ENCODE measurements around the gene PNPLA5.

Gene PNPLA5

GRCh38 chr22:43919106-43919973 lies 27.5 kb upstream of the PNPLA5 start:
- DNase-seq (ENCODE audit: low spot score): no peak
- TF ChIP-seq CTCF (conservative IDR thresholded peaks at IDR 0.05; ENCODE audit: low read depth): no peak
- ChIA-PET CTCF (no interaction called here), POLR2A (ENCODE audit: low non-redundant PET) (no interaction called here)
- peak overlapping the region; percentile 52 for H3K27ac ChIP-seq

GRCh38 chr22:43917521-43917920 lies 25.7 kb upstream of the PNPLA5 start:
- ChIA-PET POLR2A (ENCODE audit: low non-redundant PET) (no interaction called here), CTCF (no interaction called here)

GRCh38 chr22:43911351-43911750 lies 19.5 kb upstream of the PNPLA5 start:
- DNase-seq (ENCODE audit: low spot score): no peak
- CTCF ChIA-PET: no interaction called here
- POLR2A ChIA-PET (ENCODE audit: low non-redundant PET): no interaction called here
- TF ChIP-seq CTCF (conservative IDR thresholded peaks at IDR 0.05; ENCODE audit: low read depth): no peak
- H3K27ac ChIP-seq: no peak overlapping the region

More at GRCh38 chr22:43917521-43917920, 25.7 kb upstream of the PNPLA5 start:
- H3K27ac ChIP-seq: no peak overlapping the region
- no peak for DNase-seq (ENCODE audit: low spot score)
- TF ChIP-seq CTCF (conservative IDR thresholded peaks at IDR 0.05; ENCODE audit: low read depth): no peak

- POLR2A ChIA-PET (ENCODE audit: low non-redundant PET): no interaction called here
- H3K27ac ChIP-seq: no peak overlapping the region
- DNase-seq (ENCODE audit: low spot score): no peak
- CTCF ChIA-PET: no interaction called here
- TF ChIP-seq CTCF (conservative IDR thresholded peaks at IDR 0.05; ENCODE audit: low read depth): no peak
Observed at GRCh38 chr22:43910178-43910695, 18.4 kb upstream of the PNPLA5 start.

GRCh38 chr22:43909708-43910107 lies 17.9 kb upstream of the PNPLA5 start:
- ChIA-PET POLR2A (ENCODE audit: low non-redundant PET) (no interaction called here), CTCF (no interaction called here)
- no peak for DNase-seq (ENCODE audit: low spot score)
- no peak for TF ChIP-seq CTCF (conservative IDR thresholded peaks at IDR 0.05; ENCODE audit: low read depth)
- H3K27ac ChIP-seq: no peak overlapping the region

- DNase-seq (ENCODE audit: low spot score): no peak
- ChIA-PET CTCF (interaction anchor here (0.8 kb wide), 1 partner anchor 23 kb away, joined by 3 read pairs; no protein-coding TSS in a partner anchor), POLR2A (ENCODE audit: low non-redundant PET) (no interaction called here)
- H3K27ac ChIP-seq: no peak overlapping the region
- TF ChIP-seq CTCF (conservative IDR thresholded peaks at IDR 0.05; ENCODE audit: low read depth): no peak
Observed at GRCh38 chr22:43905681-43906080, 13.9 kb upstream of the PNPLA5 start.
